Keratinocyte (primary cell): ENCODE results near the gene CPNE9. TPM values are rescaled to one million over a fixed set of nuclear protein-coding genes. Genes with fewer than 3 reads are reported as not detected.

ENCODE experiments used
- DNase-seq: peaks from one replicate; pipeline ENCODE4 v3.0.0-alpha.2; 2011; ENCODE audit warnings: low read depth, missing footprints, low spot score
- FAIRE-seq: peaks from 2 replicates; lab custom pipeline; 2011; peaks lifted over from hg19 to GRCh38; lab: Jason Lieb, UNC
- H2AFZ ChIP-seq: 2 replicates; pipeline ENCODE4 v1.6.0; 2012; ENCODE audit warnings: low read length, control low read depth, inconsistent platforms; ENCODE audit not compliant: control insufficient read depth
- H3K27ac ChIP-seq: 2 replicates; pipeline ENCODE4 v1.5.1; 2011; ENCODE audit warnings: low read length; ENCODE audit not compliant: control insufficient read depth, insufficient read depth
- H3K27me3 ChIP-seq: 3 replicates; pipeline ENCODE4 v1.6.0; 2011; ENCODE audit warnings: low read length; ENCODE audit not compliant: control insufficient read depth, insufficient read depth; ENCODE audit errors: extremely low read depth
- H3K36me3 ChIP-seq, 2 experiments: 2 replicates in 1 of 2; 3 replicates in 1 of 2; pipeline ENCODE4 v1.5.1; 2011; ENCODE audit warnings: low read length in 2 of 2, mild to moderate bottlenecking in 1 of 2; ENCODE audit not compliant: control insufficient read depth in 2 of 2, insufficient read depth in 2 of 2; ENCODE audit errors: extremely low read depth in 1 of 2
- H3K4me1 ChIP-seq: 3 replicates; pipeline ENCODE4 v1.5.1; 2011; ENCODE audit warnings: low read length; ENCODE audit not compliant: control insufficient read depth, insufficient read depth; ENCODE audit errors: extremely low read depth
- H3K4me2 ChIP-seq: 3 replicates; pipeline ENCODE4 v1.6.0; 2011; ENCODE audit warnings: low read depth, low read length; ENCODE audit not compliant: control insufficient read depth, insufficient read depth; ENCODE audit errors: extremely low read depth
- H3K4me3 ChIP-seq, 3 experiments: fragments of 200-600 bp in 1 of 3; sonication (generic) in 1 of 3; 2 replicates in 2 of 3; 3 replicates in 1 of 3; pipeline ENCODE4 v1.5.1; 2011 to 2016; ENCODE audit warnings: low read length in 3 of 3, mild to moderate bottlenecking in 3 of 3, control low read depth in 2 of 3, inconsistent platforms in 1 of 3, low read depth in 1 of 3, mixed read lengths in 1 of 3, mixed run types in 1 of 3, moderate library complexity in 1 of 3; ENCODE audit not compliant: control insufficient read depth in 2 of 3, insufficient read depth in 2 of 3; ENCODE audit errors: extremely low read depth in 1 of 3
- H3K79me2 ChIP-seq: 2 replicates; pipeline ENCODE4 v1.6.0; 2012; ENCODE audit warnings: low read length; ENCODE audit not compliant: control insufficient read depth, insufficient read depth
- H3K9ac ChIP-seq: 3 replicates; pipeline ENCODE4 v1.6.0; 2011; ENCODE audit warnings: low read length; ENCODE audit not compliant: control insufficient read depth, insufficient read depth; ENCODE audit errors: extremely low read depth
- H3K9me1 ChIP-seq: 3 replicates; pipeline ENCODE4 v1.6.0; 2011; ENCODE audit warnings: low read length; ENCODE audit not compliant: control insufficient read depth, insufficient read depth; ENCODE audit errors: extremely low read depth
- H3K9me3 ChIP-seq: 2 replicates; pipeline ENCODE4 v1.5.1; 2012; ENCODE audit warnings: low read depth, low read length; ENCODE audit not compliant: control insufficient read depth
- H4K20me1 ChIP-seq: 3 replicates; pipeline ENCODE4 v1.6.0; 2011; ENCODE audit warnings: low read length; ENCODE audit not compliant: control insufficient read depth, insufficient read depth; ENCODE audit errors: extremely low read depth
- CTCF ChIP-seq, 3 experiments: IDR thresholded peaks in 1 of 3; conservative IDR thresholded peaks in 1 of 3; optimal IDR thresholded peaks in 1 of 3; 2 replicates in 2 of 3; 3 replicates in 1 of 3; pipeline versions ENCODE3 to v1.5.1; 2011; ENCODE audit warnings: low read length in 3 of 3, mild to moderate bottlenecking in 3 of 3, moderate library complexity in 2 of 3, control low read depth in 1 of 3, inconsistent platforms in 1 of 3; ENCODE audit not compliant: insufficient read depth in 2 of 3; ENCODE audit errors: extremely low read depth in 1 of 3
- EZH2 ChIP-seq: IDR thresholded peaks from one replicate; pipeline ENCODE4 v1.6.1; 2012; ENCODE audit warnings: inconsistent platforms, mild to moderate bottlenecking, low read length, moderate library complexity
- dilution Hi-C: fragments of 300-500 bp; cut with MboI; formaldehyde crosslinking; loops from one replicate; pipeline ENCODE4 v1.7.0; 2020; ENCODE audit warnings: low sequenced_read_pairs; ENCODE audit not compliant: extremely low pct_ligation_motif_present
- polyA plus RNA-seq, 5 experiments: library from polyadenylated mRNA; depleted of rRNA in 3 of 5; stranded (reverse) in 3 of 5; stranded (forward) in 1 of 5; unstranded in 1 of 5; fragments of >200 nt; gene quantifications; 1 replicate in 1 of 5; 2 replicates in 3 of 5; 3 replicates in 1 of 5; pipeline versions ENCODE4 v1.2.1 to v1.2.3, GENCODE V29; 2011 to 2012; ENCODE audit warnings: missing spikeins in 2 of 5, low read depth in 1 of 5, low replicate concordance in 1 of 5

CPNE9 gene
- polyA plus RNA-seq, 1 donor (not counting 4 experiments of a cell fraction or from before 2014, with no cell fraction given) = not detected

GRCh38 chr3:9742560-9742959, 38.9 kb downstream of the CPNE9 start:
- Histone ChIP-seq H2AFZ (no peak overlapping the region), H4K20me1 (peaks cover 1% of the 10 kb centered on the region), H3K27ac (no peak overlapping the region), H3K4me3 (no peak overlapping the region), H3K27me3 (no peaks in the 10 kb centered on the region), H3K36me3 (peaks cover 65 to 74% of the 10 kb centered on the region in 2 experiments), H3K4me1 (no peaks in the 10 kb centered on the region), H3K9me1 (no peaks in the 10 kb centered on the region), H3K9ac (no peak overlapping the region), H3K79me2 (peaks cover 8% of the 10 kb centered on the region), H3K4me2 (no peak overlapping the region), H3K9me3 (no peaks in the 10 kb centered on the region)
- DNase-seq = no peak
- no peak for TF ChIP-seq CTCF (optimal IDR thresholded peaks at IDR 0.05 in 1 of 3, IDR thresholded peaks at IDR 0.05 in 1 of 3, conservative IDR thresholded peaks at IDR 0.05 in 1 of 3; ENCODE audit: extremely low read depth in 1 of 3, insufficient read depth in 2 of 3, low read length in 3 of 3)
- TF ChIP-seq EZH2 = no peak
- FAIRE-seq = no peak
- dilution Hi-C loops = no loop called here

- dilution Hi-C loops = no loop called here
- H3K27me3 ChIP-seq = no peaks in the 10 kb centered on the region
- H3K36me3 ChIP-seq = peaks cover 64 to 70% of the 10 kb centered on the region in 2 experiments
- H3K4me2 ChIP-seq = no peak overlapping the region
- no peaks in the 10 kb centered on the region for H3K9me3 ChIP-seq
- H3K9me1 ChIP-seq = no peaks in the 10 kb centered on the region
- no peak overlapping the region for H3K9ac ChIP-seq
- no peaks in the 10 kb centered on the region for H4K20me1 ChIP-seq
- TF ChIP-seq CTCF (optimal IDR thresholded peaks at IDR 0.05 in 1 of 3, IDR thresholded peaks at IDR 0.05 in 1 of 3, conservative IDR thresholded peaks at IDR 0.05 in 1 of 3; ENCODE audit: extremely low read depth in 1 of 3, insufficient read depth in 2 of 3, low read length in 3 of 3) = no peak
- TF ChIP-seq EZH2 = no peak
- FAIRE-seq (no peak), DNase-seq (no peak)
- H3K4me1 ChIP-seq = no peaks in the 10 kb centered on the region
- H3K79me2 ChIP-seq = peaks cover 8% of the 10 kb centered on the region
- no peak overlapping the region for H3K4me3 ChIP-seq
- H2AFZ ChIP-seq = no peak overlapping the region
- no peak overlapping the region for H3K27ac ChIP-seq
Measured at GRCh38 chr3:9743548-9743947, 39.9 kb downstream of the CPNE9 start.
